NCI-H2029 treated with DMSO at 0.1 percent for 48 hours (cell line): ENCODE results near the gene NEDD4L.

Source experiments
- DNase-seq: peaks from one replicate; lab custom pipeline; 2025; lab: John Stamatoyannopoulos, UW

NEDD4L gene

DNA sequence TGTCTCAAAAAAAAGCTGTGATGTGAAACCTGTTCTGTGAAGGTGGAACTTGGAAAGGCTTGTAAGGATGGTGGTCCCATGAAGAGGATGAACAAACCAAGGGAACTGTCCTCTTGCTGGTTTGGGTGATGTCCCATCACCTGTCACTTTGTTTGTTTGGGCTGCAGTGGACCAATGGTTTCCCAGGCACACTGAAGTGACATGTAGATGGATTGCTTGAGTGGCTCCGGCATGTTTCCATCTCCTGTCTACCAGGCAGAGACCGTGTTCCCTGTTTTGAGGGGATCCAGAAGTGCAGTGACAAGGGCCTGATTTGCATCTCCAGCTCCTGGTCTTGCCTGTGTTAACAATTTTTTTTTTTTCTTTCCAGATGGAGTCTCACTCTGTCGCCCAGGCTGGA lies 8.9 kb downstream of the NEDD4L start:
- no peak for DNase-seq

DNA sequence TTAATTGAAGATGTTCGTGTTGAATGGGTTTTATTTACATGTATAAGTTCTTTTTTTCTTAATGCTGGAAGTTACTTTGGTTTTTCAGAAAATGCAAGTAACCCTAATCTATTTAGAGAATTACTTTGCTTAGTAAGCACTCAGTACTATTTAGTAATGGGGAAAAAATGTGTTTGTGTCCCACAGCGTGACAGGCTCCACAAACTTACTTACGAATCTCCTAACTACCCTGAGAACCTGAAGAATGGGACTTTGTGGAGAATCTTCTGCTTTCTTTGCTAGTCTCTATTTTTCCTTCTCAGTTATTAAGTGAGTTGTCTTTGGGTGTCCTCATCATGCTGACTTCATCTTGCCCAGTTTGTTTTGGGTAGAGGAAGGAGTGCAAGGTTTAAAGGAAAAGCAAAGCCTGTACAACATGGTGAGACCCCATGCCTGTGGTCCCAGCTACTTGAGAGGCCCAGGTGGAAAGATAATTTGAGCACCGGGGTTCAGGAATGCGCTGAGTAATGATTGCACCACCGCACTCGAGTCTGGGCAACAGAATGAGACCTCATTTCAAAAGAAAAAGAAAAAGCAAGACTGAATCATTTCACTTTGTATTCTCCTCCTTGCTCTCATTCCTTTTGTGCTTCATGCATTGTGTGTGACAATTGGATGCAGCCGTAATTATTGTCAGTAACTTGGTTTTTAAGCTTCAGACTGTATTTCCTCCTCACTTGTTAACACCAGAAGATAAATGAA lies 10.2 kb downstream of the NEDD4L start:
- DNase-seq, result no peak

DNA sequence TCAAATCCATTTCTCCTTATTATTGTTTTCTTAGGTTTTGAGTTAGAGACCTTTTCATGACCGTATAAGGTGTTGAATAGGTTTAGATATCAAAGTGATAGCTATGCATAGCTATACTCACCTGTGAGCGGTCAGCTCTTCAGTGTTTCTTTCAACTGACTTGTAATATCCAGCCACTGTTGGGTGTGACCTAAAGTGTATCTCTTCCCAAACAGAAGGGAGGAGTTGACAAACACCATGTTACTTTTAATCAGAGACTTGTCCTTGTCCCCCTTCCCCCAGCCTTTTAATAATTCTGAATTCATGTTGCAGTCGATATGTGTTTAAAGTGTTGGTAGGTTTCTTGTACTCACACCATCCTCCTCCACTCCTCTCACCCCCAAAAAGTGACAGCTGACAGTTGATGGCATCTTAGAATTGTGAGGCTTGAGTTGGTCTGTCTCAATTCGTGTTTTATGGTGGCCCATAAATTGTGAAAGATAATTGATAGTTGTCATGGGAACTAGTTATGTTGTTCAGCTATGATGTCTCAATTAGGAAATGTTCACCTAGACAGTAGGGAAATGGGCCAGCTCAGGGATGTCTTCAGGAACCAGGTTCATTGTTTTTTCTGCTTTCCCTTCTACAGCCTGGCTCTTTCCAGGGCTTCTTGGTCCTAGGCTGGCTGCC lies 12.0 kb downstream of the NEDD4L start:
- DNase-seq, result no peak

DNA sequence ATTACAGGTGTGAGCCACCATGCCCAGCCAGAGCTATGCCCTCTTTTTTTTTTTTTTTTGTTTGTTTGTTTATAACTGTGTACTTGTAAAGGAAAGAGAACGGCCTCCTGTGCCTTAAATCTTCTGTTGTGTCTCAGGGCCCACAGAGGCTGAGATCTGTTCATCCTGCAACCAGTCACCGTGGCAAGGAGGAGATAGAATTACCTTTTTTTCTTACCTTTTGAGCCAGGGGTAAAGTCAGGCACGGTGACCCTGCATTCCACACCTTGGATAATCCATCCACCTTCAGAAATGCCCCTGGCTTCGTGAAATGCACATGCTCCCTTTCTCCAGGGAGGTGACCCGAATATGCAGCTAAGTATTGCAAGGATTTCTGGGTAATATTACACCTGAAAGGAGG lies 12.8 kb downstream of the NEDD4L start:
- DNase-seq, result no peak

DNA sequence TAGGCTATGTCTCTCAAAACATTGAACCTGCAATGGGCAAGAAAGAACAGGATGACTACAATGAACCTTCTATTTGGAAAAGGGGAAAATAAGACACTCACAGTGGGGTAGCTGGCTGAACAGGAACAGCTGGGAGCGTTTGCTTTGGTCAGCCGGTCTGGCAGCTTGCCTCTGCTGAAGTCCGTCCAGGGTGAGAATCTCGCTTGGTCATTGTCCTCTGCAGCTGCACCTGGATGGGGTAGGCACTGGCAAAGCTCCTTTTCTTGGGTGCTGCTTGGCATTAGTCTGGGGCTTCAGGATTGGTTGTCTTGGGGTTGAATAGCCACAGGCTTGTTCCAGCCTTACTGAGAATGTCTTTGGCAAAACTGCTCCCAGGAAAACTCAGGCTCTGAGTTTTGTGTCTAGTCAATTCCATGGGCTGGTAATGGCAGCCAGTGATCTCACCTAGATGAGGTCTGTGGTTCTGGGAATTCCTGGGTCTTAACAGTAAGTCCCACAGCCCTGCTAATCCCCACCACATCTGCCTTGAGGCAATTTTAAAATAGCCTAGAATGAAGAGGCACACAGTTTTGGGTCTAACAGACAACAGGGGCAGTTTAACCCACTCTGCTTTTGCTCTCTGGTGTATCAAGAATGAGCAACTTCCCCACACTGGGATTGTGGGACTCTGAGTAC lies 13.4 kb downstream of the NEDD4L start:
- DNase-seq, result no peak

DNA sequence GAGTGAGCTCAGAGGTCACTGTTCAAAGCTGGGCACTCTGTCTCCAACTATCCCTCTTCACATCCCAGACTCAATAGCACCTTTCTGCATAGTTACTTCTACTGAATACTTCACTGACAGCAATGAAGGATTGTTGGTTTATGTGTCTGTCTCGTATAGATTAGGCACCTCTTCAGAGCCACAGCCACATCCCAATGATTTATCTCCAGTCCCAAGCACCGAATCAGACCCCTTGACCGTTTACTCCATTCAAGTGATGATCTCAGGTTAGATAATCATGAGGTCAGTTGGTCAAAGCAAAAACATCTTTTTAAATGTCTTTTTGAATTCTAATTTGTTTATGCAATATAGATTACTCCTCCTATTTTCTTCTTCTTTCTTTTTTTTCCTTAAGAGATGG lies 14.7 kb downstream of the NEDD4L start:
- no peak for DNase-seq

DNA sequence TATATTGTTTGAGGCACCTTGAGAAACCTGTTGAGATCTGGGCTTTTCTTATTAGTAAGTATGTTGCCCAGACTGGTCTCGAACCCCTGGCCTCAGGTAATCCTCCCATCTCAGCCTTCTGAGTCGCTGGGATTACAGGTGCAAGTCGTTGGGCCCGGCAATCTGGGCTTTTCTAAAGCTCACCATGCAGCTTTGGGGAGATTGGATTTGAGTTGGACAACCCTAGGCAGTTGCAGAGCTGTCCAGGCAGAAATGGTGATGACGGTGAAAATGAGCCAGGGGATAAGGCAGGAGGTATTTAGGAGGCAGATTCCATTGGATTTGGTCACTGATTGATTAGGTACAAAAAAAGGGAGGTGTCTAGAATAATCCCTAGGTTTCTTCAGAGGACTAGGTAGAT lies 16.2 kb downstream of the NEDD4L start:
- no peak for DNase-seq

DNA sequence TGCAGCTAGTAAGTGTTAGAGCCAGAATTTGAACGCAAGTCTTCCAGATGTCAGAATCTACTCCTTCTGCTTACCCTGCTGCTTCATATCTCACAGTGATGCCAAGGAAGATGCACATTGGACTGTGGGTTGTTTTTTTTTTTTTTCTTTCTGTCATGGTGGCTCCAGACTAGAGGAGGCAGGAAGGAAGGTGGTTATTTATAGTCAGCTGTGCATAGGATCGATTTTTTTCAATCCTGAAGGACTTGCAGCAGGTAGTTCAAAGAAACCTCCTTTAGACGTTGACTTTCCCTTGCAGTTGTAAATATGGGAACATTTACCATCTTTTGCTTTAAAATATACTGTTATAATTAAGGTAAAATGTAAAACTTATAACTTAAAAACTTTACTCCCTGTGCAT lies 17.3 kb downstream of the NEDD4L start:
- no peak for DNase-seq

DNA sequence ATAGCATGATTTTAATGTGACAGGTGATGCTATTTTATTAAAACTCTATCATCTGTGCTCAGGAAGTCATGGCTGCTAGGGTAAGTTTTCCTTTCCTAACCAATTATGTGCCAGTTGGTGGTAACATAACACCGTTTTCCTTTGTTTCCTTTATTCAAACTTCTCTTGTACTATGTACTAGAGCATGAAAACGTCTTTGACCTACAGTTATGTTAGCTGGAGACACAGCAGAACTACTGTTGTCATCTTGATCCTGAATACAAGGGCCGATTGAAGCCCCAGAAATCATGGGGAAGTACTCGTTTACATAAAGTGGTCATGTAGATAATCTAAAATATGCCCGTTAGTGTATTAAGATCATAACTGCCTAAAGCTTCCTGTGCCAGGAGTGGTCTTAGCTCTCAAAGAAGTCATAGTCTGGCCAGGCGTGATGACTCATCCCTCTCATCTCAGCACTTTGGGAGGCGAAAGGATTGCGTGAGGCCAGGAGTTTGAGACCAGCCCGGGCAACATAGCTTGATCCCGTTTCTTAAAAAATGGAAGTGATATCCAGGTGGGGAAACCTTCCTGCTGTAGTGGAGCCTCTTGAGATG lies 20.5 kb downstream of the NEDD4L start:
- no peak for DNase-seq

DNA sequence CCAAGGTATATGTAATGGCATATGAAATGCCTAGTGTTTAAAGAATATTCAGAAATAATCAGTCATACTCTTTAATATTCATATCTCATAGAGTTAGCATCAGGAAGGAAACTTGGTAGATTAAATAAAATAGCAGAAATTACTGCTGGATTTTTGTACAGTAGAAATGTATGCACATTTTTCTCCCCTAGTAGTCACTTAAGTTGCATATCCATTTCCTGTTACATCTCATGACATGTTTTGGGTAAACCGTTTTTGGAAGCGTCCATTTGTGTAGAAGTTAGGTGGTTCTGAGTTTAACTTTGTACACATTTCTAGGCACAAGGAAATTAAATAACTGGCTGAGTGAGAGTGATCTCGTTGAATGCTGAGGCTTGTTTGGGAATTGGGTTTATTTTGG lies 21.9 kb downstream of the NEDD4L start:
- DNase-seq, result no peak

DNA sequence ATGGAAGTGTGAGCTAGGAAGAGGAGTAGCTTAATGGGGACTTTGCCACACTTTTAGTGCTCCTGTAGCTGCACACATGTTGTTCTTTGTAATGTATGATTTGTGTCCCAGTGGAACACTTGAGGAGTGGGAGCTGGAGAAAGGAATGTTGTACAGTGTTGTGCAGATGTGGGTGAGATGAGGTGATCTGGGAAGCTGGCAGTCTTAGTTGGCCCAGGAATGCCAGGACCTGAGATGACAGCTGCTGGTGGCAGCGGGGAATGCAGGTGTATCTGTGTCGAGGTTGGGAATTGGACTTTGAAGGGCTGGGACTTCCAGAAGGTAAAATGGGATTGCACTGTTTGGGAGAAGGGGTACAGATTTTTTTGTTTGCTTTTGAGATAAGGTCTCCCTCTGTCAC lies 23.6 kb downstream of the NEDD4L start:
- no peak for DNase-seq

DNA sequence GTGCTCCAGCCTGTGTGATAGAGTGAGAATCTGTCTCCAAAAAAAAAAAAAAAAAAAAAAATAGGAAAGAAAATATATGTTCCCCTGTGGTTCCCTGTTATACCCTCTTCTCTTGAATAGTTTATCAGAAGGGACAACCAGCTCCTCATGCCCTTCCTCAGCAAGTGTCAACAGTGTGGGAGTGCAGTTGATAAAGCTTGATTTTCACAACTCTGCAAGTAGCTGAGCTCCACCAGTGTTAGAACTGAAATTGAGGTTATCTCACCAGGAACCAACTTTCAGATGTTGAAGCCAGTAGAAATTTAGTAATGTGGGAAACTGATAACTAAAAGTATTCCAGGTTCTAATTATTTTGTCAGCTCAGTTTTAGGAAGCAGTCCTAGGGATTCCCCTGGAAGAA lies 25.1 kb downstream of the NEDD4L start:
- no peak for DNase-seq

DNA sequence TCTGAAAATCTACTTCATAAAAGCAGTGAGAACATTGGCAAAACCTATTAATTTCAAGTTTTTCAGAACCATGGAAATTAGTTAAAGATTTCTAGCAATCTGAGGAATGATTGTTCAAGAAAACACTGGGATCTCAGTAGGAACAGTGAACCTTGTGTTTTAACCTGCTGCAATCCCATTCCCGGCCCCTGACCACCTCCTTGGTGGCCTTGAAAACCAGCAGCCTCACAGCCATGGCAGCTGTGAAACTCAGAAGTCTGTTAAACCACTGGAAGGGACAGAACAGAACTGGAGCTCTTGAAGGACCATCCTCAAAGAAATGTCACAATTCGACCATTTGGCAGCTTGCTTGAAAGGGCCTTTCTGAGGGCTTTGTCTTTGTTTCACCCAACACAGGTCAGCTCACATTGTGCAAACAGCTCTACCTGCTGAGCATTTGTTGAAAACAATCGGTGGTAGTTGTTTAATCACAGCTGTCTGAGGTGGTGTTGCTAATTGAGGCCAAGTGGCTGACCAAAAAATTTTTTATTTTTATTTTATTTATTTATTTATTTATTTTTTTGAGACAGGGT lies 25.8 kb downstream of the NEDD4L start:
- DNase-seq, result no peak

DNA sequence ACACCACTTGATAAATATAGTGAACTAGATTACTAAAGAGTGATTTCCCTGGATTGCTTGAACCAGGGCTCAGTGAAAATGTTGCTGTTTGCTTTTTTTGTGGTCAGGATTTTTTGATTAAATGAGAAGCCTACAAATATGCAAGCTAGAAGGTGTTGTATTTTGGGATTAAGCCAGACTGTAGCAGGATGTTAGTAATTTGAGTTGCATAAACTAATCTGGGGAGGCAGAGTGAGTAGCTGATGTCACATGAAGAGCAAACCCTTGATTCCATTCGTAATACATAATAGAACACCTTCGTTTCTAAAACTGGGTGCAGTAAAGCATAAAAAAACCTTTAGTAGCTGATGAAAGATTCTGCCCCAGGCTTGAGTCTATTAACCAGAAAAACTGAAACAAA lies 32.0 kb downstream of the NEDD4L start:
- DNase-seq, result no peak

DNA sequence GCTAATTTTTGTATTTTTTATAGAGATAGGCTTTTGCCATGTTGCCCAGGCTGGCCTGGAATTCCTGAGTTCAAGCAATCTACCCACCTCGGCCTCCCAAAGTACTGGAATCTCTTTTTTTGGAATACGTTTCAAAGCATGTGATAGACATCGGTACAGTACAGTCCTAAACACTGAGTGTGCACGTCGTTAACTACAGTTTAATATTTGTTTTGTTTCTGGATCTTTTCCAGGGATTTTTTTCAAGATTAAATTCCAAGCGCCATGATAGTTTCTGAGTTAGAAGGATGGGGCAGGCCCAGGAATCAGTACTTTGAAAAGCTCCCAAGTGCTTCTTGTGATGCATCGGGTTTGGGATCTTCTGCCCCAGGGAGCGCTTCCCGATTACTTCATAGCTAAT lies 33.3 kb downstream of the NEDD4L start:
- DNase-seq, result no peak

DNA sequence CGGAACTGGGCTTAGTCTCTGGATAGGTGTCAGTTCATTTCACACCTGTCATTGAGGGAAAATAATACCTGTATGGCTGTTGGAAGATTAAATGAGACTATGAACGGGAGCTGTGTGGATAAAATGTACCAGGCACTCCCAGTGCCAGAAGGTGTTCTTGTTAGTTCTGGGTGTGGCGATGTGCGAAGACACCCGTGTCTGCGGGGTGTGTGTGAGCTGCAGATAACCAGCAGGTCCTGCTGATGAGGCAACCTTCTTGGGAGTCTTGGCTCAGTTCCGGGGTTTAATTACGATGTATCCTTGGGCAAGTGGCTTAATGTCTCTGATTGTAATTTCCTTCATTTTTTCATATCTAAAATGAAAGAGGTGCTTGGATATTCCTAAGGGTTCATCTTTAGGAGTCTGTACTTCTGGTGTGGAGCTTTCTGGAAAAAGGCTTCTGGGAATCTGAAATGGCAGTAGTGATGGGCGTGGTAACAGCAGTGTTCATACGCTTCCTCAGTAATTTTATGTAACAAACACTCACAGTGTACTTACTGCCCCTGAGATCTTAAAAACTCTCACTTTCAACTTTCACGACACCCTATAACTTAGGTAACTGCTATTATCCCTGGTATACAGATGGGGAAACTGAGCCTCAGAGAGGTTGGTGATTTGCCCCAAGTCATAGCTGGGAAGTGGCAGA lies 35.0 kb downstream of the NEDD4L start:
- no peak for DNase-seq

DNA sequence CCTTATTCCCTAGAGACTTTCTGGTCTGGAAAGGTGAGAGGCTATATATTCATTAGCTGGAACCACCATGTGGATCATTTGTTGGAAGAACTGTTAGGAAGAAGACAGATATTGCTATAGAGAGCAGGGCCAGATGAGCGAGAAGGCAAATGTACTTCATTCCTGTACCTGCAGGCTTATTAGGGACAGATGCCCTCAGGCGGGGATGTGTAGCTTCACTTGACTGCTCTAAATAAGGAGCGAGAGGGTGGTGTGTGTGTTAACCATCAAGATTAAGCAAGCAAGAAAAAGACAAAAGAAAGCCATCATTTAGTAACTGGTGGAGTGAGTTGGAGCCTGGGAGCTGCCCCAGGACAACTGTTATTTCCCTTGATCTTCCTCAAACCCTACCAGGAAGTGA lies 36.4 kb downstream of the NEDD4L start:
- no peak for DNase-seq

DNA sequence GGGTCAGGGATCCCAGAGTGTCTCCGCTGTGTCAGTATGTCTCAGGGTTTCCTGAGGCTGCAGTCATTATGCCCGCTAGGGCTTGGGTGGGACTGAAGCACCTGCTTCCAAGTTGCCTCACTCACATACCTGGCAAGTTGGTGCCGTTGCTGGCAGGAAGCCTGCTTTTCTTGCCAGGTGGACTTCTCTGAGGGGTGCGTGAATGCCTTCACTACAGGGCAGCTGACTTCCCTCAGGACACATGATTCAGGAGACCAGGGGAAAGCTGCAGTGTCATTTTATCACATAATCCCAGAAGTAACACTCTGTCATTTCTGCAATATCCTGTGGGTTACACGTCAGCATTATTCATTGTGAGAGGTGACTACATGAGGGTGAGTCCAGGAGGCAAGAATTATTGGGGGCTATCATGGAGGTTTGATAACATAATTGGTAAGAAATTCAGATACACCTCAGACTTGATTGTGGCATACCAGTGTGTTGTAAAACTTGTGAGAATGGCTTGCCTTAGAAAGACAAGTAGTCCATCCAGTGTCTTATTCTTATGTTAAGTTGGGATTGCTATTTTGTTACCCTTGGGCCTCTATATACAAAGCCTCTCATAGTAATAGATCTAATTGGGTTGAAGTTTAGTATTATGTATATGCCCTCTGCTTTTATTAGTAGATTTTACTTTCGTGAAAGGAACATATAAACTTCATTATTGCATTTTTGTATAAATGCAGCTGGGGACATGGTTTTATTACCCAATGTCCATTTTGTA lies 44.1 kb downstream of the NEDD4L start:
- peak; percentile 5 for DNase-seq

DNA sequence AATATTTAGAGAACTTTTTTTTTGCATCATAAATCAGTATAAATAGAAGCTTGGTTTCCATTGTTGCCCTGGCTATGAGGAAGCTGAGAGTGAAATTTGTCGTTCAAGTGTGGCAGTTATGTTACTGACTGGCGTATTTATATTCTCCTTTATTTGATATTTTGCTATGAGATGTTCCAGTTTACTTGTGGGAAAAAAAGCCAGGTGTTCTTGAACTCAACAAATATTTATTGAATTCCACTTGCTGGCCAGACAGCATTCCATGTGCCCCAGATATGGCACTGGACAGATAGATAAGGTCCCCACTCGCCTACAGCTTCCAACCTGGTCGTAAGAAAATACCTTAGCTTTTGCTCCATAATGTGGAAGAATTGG lies 44.7 kb downstream of the NEDD4L start:
- peak; percentile 22 for DNase-seq

DNA sequence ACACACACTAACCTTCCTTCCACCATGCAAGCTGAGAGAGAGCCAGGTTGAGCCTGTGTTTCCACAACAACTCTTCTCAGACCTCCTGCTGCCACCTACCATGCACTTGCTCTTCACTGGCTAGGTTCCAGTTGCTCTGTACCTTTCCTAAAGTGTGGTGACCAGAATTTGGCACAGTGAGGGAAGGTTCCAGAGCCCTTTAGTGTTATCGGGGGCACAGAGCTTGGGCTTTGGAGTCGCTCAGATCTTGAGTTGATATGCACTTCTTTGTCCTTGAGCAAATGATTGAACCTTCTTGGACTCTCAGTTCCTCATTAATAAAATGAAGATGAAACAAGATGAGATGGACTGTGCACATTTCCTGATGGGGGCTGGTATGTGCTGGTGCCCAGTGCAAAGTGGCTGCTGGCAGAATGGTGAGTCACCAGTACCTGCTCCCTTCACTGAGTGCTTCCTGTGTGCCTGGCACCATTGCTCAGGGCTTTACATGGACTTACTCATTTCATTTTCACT lies 47.1 kb downstream of the NEDD4L start:
- DNase-seq, result peak; percentile 50

DNA sequence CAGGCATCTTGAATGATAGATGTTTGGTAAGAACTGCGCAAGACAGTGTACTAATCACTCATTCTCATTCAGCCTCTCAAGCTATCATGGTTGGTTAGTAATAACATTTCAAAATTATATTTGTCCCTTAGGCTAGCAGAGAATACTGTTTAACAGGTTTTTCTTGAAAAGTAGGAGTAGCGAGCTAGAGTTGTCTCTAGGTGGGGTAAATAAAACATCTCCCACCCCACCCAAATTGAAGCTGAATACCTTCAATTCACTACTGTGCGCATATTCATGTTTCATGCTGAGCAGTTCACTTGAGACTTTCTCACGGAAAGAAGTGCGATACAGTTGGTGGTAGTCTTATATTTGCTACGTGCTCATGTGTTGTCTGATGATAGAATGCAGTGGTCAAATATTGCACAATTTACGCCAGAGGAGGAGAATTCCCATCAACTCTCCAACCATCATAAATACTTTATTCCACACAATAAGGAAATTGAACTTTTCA lies 49.3 kb downstream of the NEDD4L start:
- no peak for DNase-seq
